Coronary artery (tissue), 2 donors: ENCODE results near the gene TTC4.

Experiments used
- DNase-seq: peaks from one replicate; pipeline ENCODE4 v3.0.0-alpha.2; 2017; ENCODE audit warnings: low spot score
- H3K27ac ChIP-seq, 2 donors: fragments of 200-600 bp; sonication (generic); one replicate each; pipeline ENCODE4 v1.5.1; 2016 to 2019
- H3K4me3 ChIP-seq: fragments of 200-600 bp; sonication (generic); 2 replicates; pipeline ENCODE4 v1.5.1; 2016; ENCODE audit warnings: mild to moderate bottlenecking, moderate library complexity
- CTCF ChIP-seq: fragments of 200-600 bp; sonication (generic); IDR thresholded peaks from one replicate; pipeline ENCODE4 v1.5.1; 2019; ENCODE audit warnings: antibody characterized with exemption

The TTC4 gene

GRCh38 chr1:54679706-54680105 is 36.0 kb upstream of the TTC4 start:
- no peak for TF ChIP-seq CTCF
- H3K4me3 ChIP-seq = no peak overlapping the region
- DNase-seq = no peak
- no peak overlapping the region for H3K27ac ChIP-seq

DNA sequence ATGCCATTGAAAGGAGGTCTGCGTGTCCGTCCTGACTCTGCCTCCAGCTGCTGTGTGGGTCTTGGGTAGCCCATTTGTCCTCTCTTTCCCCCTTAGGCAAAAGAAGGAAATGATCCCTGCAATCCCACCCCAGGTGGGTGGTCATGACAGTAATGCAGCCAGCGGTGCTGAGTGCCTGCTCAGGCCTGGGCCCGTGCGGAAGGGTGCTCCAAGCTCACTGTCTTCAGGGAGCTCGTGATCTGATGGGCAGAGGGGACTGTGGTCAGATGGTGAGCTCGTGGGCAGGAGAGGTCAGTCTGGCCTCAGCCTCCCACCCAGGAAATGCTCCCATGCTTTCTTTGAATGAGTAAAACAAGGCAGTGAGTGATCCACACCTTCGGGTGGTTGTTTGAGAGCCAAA is 35.3 kb upstream of the TTC4 start:
- DNase-seq = no peak
- TF ChIP-seq CTCF = no peak
- no peak overlapping the region for H3K4me3 ChIP-seq
- H3K27ac ChIP-seq = no peak overlapping the region

GRCh38 chr1:54681358-54681757 is 34.3 kb upstream of the TTC4 start:
- no peak for TF ChIP-seq CTCF
- no peak overlapping the region for H3K4me3 ChIP-seq
- DNase-seq = no peak
- no peak overlapping the region for H3K27ac ChIP-seq

DNA sequence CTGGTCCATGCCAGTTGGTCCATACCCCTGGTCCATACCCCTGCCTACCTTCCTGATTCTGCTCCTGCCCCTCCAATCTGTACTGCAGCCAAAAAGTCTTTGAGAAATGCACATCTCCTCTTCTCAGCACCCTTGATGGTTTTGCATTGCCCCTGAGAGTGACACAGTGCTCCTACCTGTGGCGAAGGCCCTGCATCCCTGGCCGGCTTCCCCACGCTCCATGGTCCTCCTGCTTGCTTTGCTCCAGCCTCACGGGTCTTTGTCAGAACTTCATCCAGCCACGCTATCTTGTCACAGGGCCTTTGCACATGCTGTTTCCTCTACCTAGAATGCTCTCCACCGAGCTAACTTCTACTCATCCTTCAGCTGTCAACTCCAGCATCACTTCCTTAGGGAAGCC is 32.2 kb upstream of the TTC4 start:
- Histone ChIP-seq H3K4me3 (no peak overlapping the region), H3K27ac (no peak overlapping the region)
- no peak for TF ChIP-seq CTCF
- no peak for DNase-seq

- TF ChIP-seq CTCF = no peak
- DNase-seq = no peak
- Histone ChIP-seq H3K4me3 (no peak overlapping the region), H3K27ac (no peak overlapping the region)
Observed at GRCh38 chr1:54685335-54685905, 30.2 kb upstream of the TTC4 start.

DNA sequence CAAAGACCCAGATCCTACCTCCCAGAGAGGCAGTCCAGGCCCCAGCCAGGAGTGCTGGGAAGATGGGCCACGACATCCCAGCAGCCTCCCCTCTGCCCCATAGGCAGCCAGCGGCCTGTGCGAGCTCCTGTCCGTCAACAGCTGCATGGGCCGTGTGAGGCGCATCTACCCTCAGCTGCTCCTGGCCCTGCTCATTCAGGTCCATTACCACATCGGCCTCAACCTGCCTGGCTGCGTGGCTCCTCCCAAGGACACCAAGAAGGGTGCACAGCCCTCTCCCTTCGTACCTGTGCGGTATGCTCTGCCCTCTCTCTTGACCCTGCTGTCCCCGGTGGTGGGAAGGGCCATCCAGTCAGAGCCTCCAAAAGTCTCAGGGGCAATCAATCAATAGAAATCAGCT is 29.5 kb upstream of the TTC4 start:
- Histone ChIP-seq H3K4me3 (no peak overlapping the region), H3K27ac (no peak overlapping the region)
- no peak for DNase-seq
- TF ChIP-seq CTCF = no peak

- Histone ChIP-seq H3K27ac (no peak overlapping the region), H3K4me3 (no peak overlapping the region)
- DNase-seq = no peak
- TF ChIP-seq CTCF = no peak
Observed at GRCh38 chr1:54694771-54695170, 20.9 kb upstream of the TTC4 start.
